ENCODE results near the gene ABCA10.

Gene ABCA10

GRCh38 chr17:69267219-69267618, 38.6 kb upstream of the ABCA10 start:
- Histone ChIP-seq H3K36me3 (replicated peaks) (no peaks in the 10 kb centered on the region), H3K27me3 (replicated peaks) (no peaks in the 10 kb centered on the region), H3K4me3 (ENCODE audit: low read depth, low read length) (no peak overlapping the region), H3K27ac (no peak overlapping the region)
- no peak for DNase-seq
- in situ Hi-C loops (cut with HindIII; ENCODE audit: low pct_ligation_motif_present, low sequenced_read_pairs) = no loop called here
- no peak for TF ChIP-seq CTCF (IDR thresholded peaks at IDR 0.05; ENCODE audit: low read depth, low read length, missing control alignments)

DNA sequence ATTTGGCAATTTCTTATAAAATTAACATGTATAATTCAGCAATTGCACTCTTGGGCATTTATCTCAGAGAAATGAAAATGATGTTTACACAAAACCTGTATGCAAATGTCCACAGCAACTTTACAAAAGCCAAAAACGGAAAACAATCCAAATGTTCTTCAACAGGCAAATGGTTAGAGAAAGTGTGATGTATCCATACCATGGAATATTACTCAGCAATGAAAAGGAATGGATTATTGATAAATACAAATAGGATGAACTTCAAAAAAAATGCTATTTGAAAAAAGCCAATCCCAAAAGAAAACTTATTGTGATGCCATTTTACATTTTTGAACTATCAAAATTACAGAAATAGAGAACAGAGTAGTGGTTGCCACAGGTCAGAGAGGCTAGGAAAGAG, 37.2 kb upstream of the ABCA10 start:
- no peak for DNase-seq
- no peaks in the 10 kb centered on the region for H3K36me3 ChIP-seq (replicated peaks)

DNA sequence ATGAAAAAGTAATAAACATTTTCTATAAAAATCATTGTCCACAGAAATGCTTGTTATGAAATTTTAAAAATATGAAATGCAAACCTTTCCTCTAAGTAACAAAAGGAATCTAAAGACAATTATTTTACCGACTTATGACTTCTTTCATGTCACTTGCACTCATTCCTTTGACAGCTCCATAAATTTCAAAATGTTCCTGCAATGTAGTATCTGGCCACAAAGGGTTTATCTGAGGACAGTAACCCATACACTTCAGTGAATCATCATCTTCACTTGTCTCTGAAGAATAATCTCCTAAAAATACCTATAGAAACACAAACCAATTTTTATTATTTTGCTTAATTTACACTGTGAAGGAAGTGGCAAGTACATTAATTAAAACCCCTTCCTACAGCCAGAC, 25.6 kb upstream of the ABCA10 start:
- no peak overlapping the region for H3K27ac ChIP-seq

More for the DNA sequence above, 37.2 kb upstream of the ABCA10 start:
- Histone ChIP-seq H3K27me3 (replicated peaks) (no peaks in the 10 kb centered on the region), H3K27ac (no peak overlapping the region), H3K4me3 (ENCODE audit: low read depth, low read length) (no peak overlapping the region)
- TF ChIP-seq CTCF (IDR thresholded peaks at IDR 0.05; ENCODE audit: low read depth, low read length, missing control alignments) = no peak
- in situ Hi-C loops (cut with HindIII; ENCODE audit: low pct_ligation_motif_present, low sequenced_read_pairs) = no loop called here

GRCh38 chr17:69250641-69251040, 22.0 kb upstream of the ABCA10 start:
- TF ChIP-seq CTCF (IDR thresholded peaks at IDR 0.05; ENCODE audit: low read depth, low read length, missing control alignments) = no peak
- in situ Hi-C loops (cut with HindIII; ENCODE audit: low pct_ligation_motif_present, low sequenced_read_pairs) = no loop called here
- Histone ChIP-seq H3K36me3 (replicated peaks) (no peaks in the 10 kb centered on the region), H3K27me3 (replicated peaks) (no peaks in the 10 kb centered on the region), H3K4me3 (ENCODE audit: low read depth, low read length) (no peak overlapping the region), H3K27ac (peak overlapping the region; percentile 37)
- DNase-seq = peak; percentile 18

More for the DNA sequence above, 25.6 kb upstream of the ABCA10 start:
- Histone ChIP-seq H3K36me3 (replicated peaks) (no peaks in the 10 kb centered on the region), H3K27me3 (replicated peaks) (no peaks in the 10 kb centered on the region), H3K4me3 (ENCODE audit: low read depth, low read length) (no peak overlapping the region)
- in situ Hi-C loops (cut with HindIII; ENCODE audit: low pct_ligation_motif_present, low sequenced_read_pairs) = no loop called here
- no peak for DNase-seq
- no peak for TF ChIP-seq CTCF (IDR thresholded peaks at IDR 0.05; ENCODE audit: low read depth, low read length, missing control alignments)

- no peaks in the 10 kb centered on the region for H3K27me3 ChIP-seq (replicated peaks)
- no peak overlapping the region for H3K27ac ChIP-seq
- no peak overlapping the region for H3K4me3 ChIP-seq (ENCODE audit: low read depth, low read length)
- H3K36me3 ChIP-seq (replicated peaks) = no peaks in the 10 kb centered on the region
- peak; percentile 19 for TF ChIP-seq CTCF (IDR thresholded peaks at IDR 0.05; ENCODE audit: low read depth, low read length, missing control alignments)
- in situ Hi-C loops (cut with HindIII; ENCODE audit: low pct_ligation_motif_present, low sequenced_read_pairs) = loop anchor here (25.0 kb wide), 1 partner anchor 460 kb away; no protein-coding TSS in a partner anchor
- DNase-seq = no peak
These were observed 18.2 kb upstream of the ABCA10 start for GRCh38 chr17:69246726-69247375.

GRCh38 chr17:69246202-69246601, 17.6 kb upstream of the ABCA10 start:
- Histone ChIP-seq H3K27ac (no peak overlapping the region), H3K36me3 (replicated peaks) (no peaks in the 10 kb centered on the region), H3K4me3 (ENCODE audit: low read depth, low read length) (no peak overlapping the region), H3K27me3 (replicated peaks) (no peaks in the 10 kb centered on the region)
- no peak for DNase-seq
- in situ Hi-C loops (cut with HindIII; ENCODE audit: low pct_ligation_motif_present, low sequenced_read_pairs) = loop anchor here (25.0 kb wide), 1 partner anchor 459 kb away; no protein-coding TSS in a partner anchor
- TF ChIP-seq CTCF (IDR thresholded peaks at IDR 0.05; ENCODE audit: low read depth, low read length, missing control alignments) = no peak
